Activated naive CD4-positive, alpha-beta T cell treated with anti-CD3 and anti-CD28 coated beads, Interleukin-2, amount 50 U/mL, for 72 hours (primary cell): ENCODE data around the gene PGM2L1. TPM values are rescaled to one million over a fixed set of nuclear protein-coding genes. Genes with fewer than 3 reads are reported as not detected.
"Not testable (repeated sequence)": the region's sequence is repeated elsewhere in the genome, so short reads cannot be mapped to it uniquely, and the experiment has no call there.

Experiments used
- ATAC-seq, 2 donors: fragments of 150-1000 bp; cut with Tn5 transposase; 2 replicates each; pipeline ENCODE4 v1.10.0; 2021; ENCODE audit warnings: mild to moderate bottlenecking in 2 of 2, moderate library complexity in 2 of 2
- DNase-seq, 2 donors: peaks; one replicate each; pipeline ENCODE4 v3.0.0; 2021 to 2022; ENCODE audit warnings: low spot score in 2 of 2
- H3K27ac Mint-ChIP-seq, 2 donors: one replicate each; pipeline ENCODE4 v1.8.0; 2022; ENCODE audit warnings: mild to moderate bottlenecking in 2 of 2, mixed read lengths in 2 of 2
- H3K36me3 Mint-ChIP-seq, 2 donors: one replicate each; pipeline ENCODE4 v1.8.0; 2022; ENCODE audit warnings: mixed read lengths in 2 of 2
- H3K9me3 Mint-ChIP-seq, 2 donors: one replicate each; pipeline ENCODE4 v1.8.0; 2022; ENCODE audit warnings: mixed read lengths in 2 of 2
- total RNA-seq, 2 donors: library from RNA; stranded (reverse); gene quantifications; one replicate each; pipeline ENCODE4 v1.2.3, GENCODE V29; 2022

PGM2L1 gene
- total RNA-seq = 10 to 100 TPM; 10.8 to 20.8 TPM

DNA sequence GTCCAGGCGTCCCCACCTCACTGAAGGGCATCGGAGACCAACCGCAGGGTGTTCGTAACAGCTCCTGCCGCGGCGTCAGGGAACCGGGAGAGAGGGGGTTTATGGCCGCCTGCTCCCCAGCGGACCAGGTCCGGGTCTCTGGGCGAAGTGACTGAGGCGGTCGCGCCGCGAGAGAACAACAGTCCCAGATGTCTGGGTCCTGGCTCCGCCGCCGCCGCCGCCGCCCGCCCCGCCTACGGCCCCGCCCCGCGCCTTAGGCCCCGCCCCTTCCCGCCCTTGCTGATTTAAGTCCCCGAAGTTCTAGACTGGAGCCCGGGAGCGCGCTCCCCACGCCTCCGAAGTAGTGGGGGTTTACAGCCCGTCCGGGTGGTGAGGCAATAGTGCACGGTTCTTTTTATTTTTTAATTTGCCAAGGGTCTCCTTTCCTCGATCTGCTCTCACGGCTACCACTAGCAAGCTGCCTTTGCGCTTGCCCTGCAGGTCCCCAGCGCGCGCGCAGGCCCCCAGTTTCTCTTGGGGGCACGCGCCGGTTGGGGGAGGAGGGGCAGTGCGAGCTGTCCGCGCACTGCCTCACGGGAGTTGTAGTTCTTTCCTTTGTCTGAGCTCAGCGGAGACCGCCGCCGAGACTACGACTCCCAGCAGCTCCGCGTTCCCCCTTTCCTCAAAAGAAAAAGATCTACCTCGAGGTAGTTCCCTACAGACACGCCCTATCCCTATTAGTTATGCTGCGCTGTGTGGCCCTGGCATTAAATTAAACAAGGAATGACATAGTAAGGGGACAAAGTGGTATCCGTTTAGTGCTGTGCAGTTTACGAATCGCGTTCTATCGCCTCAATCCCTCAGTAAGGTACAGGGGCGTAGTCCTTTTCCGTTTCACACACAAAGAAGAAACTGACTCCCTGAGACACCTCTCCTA is at the start of gene PGM2L1:
PGM2L1 (minus strand) TSS at position 190 of the 916 bp plus-strand sequence. CDS start 272 bp downstream, outside the sequence.
- peak; percentile 89 to 92 for ATAC-seq
- H3K36me3 Mint-ChIP-seq = peaks cover 0 to 8% of the 10 kb centered on the region in 2 donors

DNA sequence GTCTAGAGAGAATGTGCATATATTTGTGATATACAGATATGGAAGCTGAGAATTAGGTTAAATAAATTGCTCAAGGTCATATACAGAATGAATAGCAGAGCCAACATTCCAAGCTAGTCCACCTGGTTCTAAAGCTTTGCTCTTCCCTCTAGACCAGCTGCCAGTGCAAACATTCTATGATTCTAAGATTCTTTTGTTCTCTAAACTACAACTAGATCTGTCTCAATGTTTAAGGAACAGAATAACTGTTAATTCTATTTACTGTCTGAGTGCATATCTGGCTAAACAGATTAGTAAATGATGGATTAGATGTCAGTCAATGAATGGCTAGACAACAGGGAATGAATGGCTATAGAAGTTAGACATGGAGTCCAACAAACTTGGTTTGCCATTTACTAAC is 49.5 kb upstream of the PGM2L1 start:
- ATAC-seq (no peak), DNase-seq (no peak)
- Mint-ChIP-seq H3K27ac (no peak overlapping the region), H3K9me3 (no peaks in the 10 kb centered on the region), H3K36me3 (no peaks in the 10 kb centered on the region)

More for the DNA sequence above, at the start of gene PGM2L1:
- DNase-seq = peak; percentile 87 to 93
- Mint-ChIP-seq H3K9me3 (no peaks in the 10 kb centered on the region), H3K27ac (peak within 1 kb of the TSS; percentile 82 to 100)

DNA sequence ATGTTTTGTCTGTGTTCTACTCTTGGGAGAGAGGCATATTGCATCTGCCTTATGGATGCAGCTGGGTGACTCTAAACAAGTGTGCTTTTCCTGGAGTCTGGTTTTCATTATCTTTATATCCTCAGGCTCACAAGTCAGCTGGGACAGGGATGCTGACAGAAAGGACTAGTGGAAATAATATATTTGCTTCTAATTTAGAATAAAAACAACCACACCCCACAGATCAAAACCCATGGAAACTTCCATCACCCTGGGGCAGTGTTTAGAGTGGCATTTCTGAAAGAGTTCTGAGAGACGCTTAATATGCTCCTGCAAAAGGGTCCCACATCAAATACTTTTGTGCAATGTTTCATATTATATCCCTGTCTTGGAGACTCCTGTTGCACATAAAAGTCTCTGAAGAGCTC is 48.3 kb upstream of the PGM2L1 start:
- ATAC-seq = no peak
- H3K9me3 Mint-ChIP-seq = no peaks in the 10 kb centered on the region
- DNase-seq = no peak
- H3K27ac Mint-ChIP-seq = no peak overlapping the region
- H3K36me3 Mint-ChIP-seq = no peaks in the 10 kb centered on the region

DNA sequence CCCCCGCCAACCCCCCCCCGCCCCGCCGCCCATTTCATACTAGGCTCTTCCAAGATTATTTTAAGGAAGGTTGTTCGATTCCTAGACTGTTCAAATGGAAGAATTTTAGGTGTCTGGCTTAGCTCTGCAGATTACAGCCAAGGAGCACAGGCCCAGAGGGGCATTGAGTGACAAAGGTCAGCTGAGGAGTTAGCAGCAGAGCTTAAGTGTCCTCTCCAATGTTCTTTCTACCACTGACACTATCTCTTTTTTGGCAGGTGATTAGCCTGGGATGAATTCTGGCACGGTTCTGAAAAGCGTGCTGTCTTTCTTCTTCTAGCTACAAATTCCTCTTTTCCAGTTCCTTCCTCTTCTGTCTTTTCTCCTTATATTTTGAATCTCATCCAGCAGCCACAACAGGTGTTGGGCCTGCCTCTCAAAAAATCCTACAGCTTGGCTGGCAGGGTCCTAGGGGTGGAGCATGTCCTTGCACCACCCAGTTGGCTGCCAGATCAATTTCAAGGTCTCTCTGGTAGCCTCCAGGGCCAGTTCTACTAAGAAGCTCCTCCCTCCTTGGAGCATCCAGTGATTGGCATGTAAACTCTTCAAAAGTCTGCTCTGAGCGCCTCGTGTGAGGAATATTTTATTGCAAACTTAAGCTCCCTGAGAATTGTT is 46.1 kb upstream of the PGM2L1 start:
- ATAC-seq (no peak), DNase-seq (no peak)
- peaks cover 0 to 8% of the 10 kb centered on the region in 2 donors for H3K9me3 Mint-ChIP-seq
- H3K36me3 Mint-ChIP-seq = peaks cover 0 to 9% of the 10 kb centered on the region in 2 donors
- no peak overlapping the region for H3K27ac Mint-ChIP-seq

DNA sequence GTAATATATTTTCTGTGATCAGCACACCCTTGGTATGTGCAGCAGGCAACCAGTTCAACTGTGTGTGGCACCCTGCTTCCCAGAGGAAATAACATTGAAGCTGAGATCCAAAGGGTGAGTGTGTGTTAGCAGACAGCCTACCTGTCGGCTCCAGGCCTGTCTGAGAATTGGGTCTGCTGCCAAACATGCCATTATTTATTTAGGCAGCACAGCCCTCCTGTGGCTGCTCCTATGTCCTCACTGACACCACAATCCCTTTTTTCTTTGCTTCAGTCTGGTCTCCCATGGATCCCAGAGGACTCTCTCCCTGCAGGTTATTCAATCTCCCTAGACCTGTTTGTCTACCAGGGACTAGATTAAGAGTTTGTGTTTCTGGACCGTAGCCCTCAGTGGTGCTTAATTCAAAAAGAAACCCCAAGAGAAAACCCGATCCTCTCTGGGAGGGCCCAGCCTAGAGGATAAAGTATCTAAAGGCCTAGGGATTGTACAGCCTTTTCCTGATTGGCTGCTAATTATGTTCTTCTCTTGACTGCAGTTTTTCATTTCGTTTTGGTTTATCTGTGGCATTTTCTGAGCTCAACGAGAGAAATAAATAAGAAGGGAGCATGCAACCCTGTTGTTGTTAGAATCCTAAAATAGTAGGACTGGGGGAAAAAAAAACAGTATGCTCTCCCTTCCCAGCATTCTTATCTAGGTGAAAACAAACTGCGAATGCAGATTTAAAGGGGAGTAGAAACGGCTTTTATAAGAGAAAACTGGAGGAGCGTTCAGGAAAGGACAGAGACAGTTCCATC is 45.0 kb upstream of the PGM2L1 start:
- no peak for DNase-seq
- ATAC-seq = no peak
- H3K9me3 Mint-ChIP-seq = peaks cover 0 to 8% of the 10 kb centered on the region in 2 donors
- H3K27ac Mint-ChIP-seq = no peak overlapping the region
- peaks cover 0 to 9% of the 10 kb centered on the region in 2 donors for H3K36me3 Mint-ChIP-seq

DNA sequence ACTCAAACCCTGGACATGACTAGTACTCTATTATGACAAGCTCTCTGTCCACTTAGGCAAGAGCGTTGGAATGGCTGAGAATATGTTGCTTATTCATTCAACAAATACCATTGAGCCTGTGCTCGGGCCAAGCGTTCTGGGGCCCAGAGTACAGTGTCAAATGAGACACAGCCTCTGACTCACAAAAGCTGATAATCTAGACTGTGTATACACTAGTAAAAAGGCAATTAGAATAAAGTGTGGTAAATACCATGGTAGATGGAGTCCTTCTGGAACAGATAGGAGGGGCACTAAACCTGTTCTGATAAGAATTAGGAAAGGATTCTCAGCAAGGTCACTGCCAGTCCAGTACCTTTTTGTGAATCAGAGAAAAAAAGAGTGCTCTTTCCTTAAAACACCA is 44.4 kb upstream of the PGM2L1 start:
- peaks cover 0 to 8% of the 10 kb centered on the region in 2 donors for H3K9me3 Mint-ChIP-seq
- H3K36me3 Mint-ChIP-seq = peaks cover 0 to 9% of the 10 kb centered on the region in 2 donors

DNA sequence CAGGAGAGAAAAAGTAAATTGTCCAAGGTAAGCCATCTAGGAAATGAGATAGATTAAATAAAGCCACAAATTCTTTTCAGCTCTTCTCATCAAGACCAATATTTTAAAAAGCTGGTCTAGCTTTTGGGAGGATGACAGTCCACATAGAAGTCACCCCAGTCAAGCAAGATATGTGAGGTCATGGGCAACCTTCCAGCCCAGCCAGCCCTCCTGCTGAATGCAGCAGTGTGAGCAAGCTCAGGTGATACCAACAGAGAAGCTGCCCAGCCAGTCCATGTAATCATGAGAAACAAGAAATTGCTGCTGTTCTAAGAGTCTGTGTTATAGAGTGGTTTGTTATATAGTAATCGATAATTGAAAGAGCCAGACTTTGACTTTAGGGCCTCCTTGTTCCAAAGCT is 40.4 kb upstream of the PGM2L1 start:
- no peak for DNase-seq
- Mint-ChIP-seq H3K9me3 (peaks cover 0 to 8% of the 10 kb centered on the region in 2 donors), H3K27ac (no peak overlapping the region), H3K36me3 (peaks cover 0 to 9% of the 10 kb centered on the region in 2 donors)
- no peak for ATAC-seq

More for the DNA sequence above, 44.4 kb upstream of the PGM2L1 start:
- DNase-seq (no peak), ATAC-seq (no peak)
- no peak overlapping the region for H3K27ac Mint-ChIP-seq

DNA sequence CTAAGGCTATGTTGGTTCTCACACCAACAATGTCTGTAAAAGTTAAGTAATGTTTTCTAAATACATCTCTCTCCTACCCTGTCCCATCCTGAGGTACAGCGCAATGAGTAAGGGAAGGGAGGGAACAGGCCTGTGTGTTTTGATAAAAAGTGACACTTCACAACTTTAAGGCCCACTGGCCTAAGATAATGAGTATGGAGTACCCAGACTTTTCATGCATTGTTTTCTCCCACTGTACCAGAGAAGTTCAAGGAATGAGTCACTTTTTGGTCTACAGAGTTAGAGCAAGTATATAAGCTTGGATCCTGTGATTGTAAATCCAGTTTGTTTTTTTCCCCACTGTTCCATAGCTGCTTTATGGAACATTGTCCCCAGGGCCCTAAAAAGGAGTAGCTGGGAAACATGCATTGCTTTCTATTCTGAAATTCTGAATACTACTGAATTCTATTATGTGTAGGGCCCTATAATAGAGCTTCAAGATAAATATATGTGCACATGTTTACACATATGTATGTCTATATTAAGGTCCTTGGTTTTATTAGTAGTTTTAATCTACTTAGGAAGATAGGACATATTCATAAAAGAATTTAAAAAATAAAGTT is 39.3 kb upstream of the PGM2L1 start:
- peaks cover 0 to 8% of the 10 kb centered on the region in 2 donors for H3K9me3 Mint-ChIP-seq
- no peak for ATAC-seq

DNA sequence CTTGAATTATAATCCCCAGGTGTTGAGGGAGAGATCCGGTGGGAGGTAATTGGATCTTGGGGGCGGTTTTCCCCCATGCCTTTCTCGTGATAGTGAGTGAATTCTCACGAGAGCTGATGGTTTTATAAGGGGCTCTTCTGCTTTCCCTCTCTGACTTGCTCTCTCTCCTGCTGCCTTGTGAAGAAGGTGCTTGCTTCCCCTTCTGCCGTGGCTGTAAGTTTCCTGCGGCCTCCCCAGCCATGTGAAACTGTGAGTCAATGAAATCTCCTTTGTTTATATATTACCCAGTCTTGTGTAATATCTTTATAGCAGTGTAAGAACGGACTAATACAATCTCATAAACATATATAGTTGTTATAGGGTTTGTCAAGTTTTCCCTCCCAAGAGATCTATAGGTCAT is 36.3 kb upstream of the PGM2L1 start:
- DNase-seq (no peak), ATAC-seq (peak in 1 of 2 donors; percentile 30)
- no peak overlapping the region for H3K27ac Mint-ChIP-seq
- H3K36me3 Mint-ChIP-seq = no peaks in the 10 kb centered on the region
- no peaks in the 10 kb centered on the region for H3K9me3 Mint-ChIP-seq

More for the DNA sequence above, 39.3 kb upstream of the PGM2L1 start:
- peaks cover 0 to 9% of the 10 kb centered on the region in 2 donors for H3K36me3 Mint-ChIP-seq
- H3K27ac Mint-ChIP-seq = no peak overlapping the region
- no peak for DNase-seq

DNA sequence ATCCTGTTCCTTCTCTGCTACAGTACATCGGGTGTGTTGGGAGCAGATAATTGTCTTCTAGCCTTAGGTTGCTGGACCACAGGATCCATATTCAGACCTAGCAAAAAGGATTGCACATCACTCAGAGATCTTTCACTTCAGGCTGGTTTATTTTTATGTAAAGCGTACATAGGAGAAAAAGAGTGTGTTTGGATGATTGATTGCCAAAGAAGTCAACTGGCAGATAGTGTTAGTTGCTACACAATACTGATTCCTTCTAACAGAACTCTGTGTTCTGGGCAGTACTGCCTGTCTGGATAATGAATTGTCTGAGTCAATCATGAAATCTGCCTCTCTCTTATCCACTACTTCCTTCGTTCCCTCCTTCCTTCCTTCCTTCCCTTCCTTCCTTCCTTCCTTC is 31.0 kb upstream of the PGM2L1 start:
- Mint-ChIP-seq H3K36me3 (peaks cover 5 to 7% of the 10 kb centered on the region in 2 donors), H3K9me3 (peaks cover 4% of the 10 kb centered on the region in 2 donors), H3K27ac (no peak overlapping the region)
- DNase-seq (no peak), ATAC-seq (no peak)

DNA sequence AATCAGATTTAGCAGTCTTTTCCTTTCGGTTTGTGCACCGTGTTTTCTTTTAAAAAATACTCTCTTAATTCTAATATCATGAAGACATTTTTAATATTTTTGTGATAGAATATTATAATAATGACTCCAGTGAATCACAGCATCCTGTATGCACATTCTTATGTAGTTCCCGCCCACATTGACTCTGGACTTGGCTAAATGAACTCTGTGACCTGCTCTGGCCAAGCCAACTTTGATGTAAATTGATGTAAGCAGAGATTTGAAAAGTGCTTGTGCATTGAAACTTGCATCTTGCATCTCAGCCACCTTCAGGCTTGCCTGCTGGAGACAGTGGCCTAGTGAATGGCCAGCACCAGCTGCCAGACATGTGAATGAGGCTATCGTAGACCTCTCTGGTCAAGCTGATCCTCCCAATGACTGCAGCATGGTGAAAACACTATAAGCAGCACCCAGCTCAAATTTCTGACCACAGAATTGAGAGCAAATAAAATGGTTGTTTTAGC is 29.2 kb upstream of the PGM2L1 start:
- Mint-ChIP-seq H3K9me3 (peaks cover 4% of the 10 kb centered on the region in 2 donors), H3K36me3 (peaks cover 5 to 7% of the 10 kb centered on the region in 2 donors), H3K27ac (no peak overlapping the region)
- no peak for DNase-seq
- no peak for ATAC-seq

DNA sequence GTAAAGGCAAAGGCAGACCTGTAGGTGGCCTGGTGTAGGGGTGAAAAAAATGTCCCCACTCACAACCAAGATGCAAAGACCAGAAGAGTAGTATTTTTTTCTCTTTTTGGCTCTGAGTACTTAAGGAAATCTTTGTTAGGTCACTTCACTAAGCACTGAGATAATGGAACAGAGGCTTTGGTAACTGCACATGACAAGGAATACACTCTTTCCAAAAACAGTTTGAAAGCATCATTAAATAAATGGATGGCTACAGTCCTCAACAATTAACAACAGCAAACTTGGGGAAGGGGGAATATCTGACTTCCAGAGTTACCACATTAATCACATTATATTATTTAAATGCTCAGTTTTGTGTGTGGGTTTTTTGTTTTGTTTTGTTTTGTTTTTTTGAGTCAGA is 26.9 kb upstream of the PGM2L1 start:
- ATAC-seq (no peak), DNase-seq (no peak)
- H3K36me3 Mint-ChIP-seq = peaks cover 5 to 7% of the 10 kb centered on the region in 2 donors
- H3K27ac Mint-ChIP-seq = no peak overlapping the region
- H3K9me3 Mint-ChIP-seq = peaks cover 4% of the 10 kb centered on the region in 2 donors

DNA sequence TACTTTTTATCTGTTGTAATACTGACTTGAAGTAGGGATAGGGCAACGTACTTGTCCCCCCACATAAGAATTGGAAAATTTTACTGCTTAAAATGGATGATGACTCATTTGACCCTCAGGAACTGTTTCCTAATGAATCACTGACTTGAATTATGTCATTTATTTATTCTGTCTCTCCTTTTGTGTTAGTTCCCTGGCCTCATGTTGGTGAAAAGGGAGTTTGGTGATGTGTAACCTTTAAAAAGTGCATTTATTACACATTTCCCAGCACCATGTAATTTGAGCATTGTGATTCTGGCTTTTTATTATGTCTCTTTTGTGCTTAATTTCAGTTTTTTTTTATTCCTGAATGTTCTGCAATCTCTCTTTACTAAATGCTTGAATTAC is 20.3 kb upstream of the PGM2L1 start:
- no peaks in the 10 kb centered on the region for H3K9me3 Mint-ChIP-seq
- H3K27ac Mint-ChIP-seq = peak overlapping the region; percentile 55 to 80
- no peaks in the 10 kb centered on the region for H3K36me3 Mint-ChIP-seq
- DNase-seq = no peak
- ATAC-seq = peak; percentile 70 to 76

DNA sequence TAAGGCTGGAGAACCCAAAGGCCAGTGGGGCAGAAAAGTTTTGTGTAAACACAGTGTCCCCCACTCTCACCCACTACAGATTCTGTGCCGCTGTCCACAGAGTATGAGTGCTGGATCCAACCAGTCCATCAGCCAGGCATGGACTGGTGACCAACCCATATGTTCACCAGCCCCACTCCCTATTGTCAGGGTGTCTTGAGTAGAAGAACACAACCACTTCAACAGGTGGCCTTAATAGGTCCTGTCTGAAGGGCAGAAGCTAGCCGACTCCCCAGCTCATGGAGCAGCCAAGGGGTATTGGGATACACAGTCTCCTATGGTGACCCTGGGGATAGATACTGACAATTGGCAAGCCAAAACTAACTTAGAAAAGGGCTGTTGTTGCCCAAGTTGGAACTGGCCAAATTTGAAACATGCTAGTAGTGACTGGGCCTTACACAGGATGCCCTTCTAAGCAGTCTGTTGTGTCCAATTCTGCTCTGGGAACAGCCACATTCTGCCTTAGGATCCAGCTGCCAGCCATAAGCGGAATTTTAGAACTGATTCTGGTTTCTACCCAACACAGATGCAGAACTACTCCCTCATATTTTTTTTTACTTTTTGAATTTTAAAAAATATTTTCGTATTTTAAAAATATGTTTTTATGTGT is 19.8 kb upstream of the PGM2L1 start:
- DNase-seq (peak in 1 of 2 donors; percentile 20), ATAC-seq (peak; percentile 12 to 46)
- Mint-ChIP-seq H3K36me3 (no peaks in the 10 kb centered on the region), H3K9me3 (no peaks in the 10 kb centered on the region), H3K27ac (peak overlapping the region; percentile 21 to 89)

DNA sequence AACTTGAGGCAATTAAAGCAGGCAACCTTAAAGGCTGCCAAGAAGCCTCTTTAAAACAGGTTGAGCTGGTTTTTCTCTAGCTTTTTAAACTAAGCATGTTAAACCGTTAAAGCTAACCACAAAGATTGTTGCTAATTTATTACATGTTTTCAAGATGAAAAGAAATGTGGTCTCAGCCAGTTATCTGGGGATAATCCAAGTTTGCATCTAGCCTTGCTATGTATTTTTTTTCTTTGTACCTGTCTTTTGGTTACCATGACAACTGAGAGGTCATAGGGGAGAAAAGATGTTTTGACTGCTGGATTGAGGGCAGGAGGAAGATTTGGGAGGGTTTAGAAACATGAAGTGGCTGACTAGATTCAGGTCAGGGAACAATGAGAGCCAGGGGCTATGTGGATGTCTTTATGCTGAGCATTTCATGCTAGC is 19.2 kb upstream of the PGM2L1 start:
- DNase-seq (no peak), ATAC-seq (peak; percentile 56 to 82)
- H3K27ac Mint-ChIP-seq = peak overlapping the region; percentile 21 to 89
- H3K36me3 Mint-ChIP-seq = no peaks in the 10 kb centered on the region
- no peaks in the 10 kb centered on the region for H3K9me3 Mint-ChIP-seq

DNA sequence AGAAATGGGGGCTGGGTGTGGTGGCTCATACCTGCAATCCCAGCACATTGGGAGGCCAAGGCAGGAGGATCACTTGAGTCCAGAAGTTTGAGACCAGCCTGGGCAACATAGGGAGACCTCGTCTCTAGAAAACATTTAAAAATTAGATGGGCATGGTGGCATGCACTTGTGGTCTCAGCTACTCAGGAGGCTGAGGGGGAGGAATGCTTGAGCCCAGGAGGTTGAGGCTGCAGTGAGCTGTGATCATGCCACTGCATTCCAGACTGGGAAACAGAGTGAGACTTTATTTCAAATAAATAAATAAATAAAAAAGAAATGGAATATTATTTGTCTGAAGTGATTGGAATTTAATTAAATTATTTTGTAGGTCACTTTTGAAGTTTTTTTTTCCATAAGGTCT is 18.7 kb upstream of the PGM2L1 start:
- peak overlapping the region; percentile 21 to 81 for H3K27ac Mint-ChIP-seq

More for the DNA sequence above, 18.7 kb upstream of the PGM2L1 start:
- not testable (repeated sequence) for H3K9me3 Mint-ChIP-seq, H3K36me3 Mint-ChIP-seq, DNase-seq, ATAC-seq
